ENCODE data around the gene SH2D6.

DNA sequence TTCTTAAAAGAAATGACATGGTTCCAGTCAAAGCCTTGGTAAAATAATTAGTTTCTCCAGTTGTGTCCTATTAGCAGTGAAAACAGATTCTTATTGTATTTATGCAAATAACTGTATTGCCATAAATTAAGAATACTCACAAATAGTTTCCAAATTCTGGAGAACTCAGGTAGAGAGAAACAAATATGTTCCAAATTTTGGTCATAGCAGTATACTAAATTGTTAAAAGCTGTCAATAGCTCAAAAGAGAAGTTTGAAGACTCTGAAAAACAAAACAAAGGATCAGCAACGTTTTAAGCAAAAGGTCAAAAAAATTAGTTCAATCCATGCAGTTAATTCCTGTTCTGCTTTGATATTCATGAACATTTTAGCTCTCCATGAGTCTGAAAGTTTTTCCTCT, 38.5 kb upstream of the SH2D6 start:
- TF ChIP-seq POLR2A (IDR thresholded peaks at IDR 0.05) (no peak), POLR2AphosphoS5 (IDR thresholded peaks at IDR 0.05) (no peak), EP300 (IDR thresholded peaks at IDR 0.05) (no peak)
- TF ChIP-seq, protein P1, sequence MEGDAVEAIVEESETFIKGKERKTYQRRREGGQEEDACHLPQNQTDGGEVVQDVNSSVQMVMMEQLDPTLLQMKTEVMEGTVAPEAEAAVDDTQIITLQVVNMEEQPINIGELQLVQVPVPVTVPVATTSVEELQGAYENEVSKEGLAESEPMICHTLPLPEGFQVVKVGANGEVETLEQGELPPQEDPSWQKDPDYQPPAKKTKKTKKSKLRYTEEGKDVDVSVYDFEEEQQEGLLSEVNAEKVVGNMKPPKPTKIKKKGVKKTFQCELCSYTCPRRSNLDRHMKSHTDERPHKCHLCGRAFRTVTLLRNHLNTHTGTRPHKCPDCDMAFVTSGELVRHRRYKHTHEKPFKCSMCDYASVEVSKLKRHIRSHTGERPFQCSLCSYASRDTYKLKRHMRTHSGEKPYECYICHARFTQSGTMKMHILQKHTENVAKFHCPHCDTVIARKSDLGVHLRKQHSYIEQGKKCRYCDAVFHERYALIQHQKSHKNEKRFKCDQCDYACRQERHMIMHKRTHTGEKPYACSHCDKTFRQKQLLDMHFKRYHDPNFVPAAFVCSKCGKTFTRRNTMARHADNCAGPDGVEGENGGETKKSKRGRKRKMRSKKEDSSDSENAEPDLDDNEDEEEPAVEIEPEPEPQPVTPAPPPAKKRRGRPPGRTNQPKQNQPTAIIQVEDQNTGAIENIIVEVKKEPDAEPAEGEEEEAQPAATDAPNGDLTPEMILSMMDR (IDR thresholded peaks at IDR 0.05) = no peak
